Measurements from ENCODE around the gene TRIM28. TPM values are rescaled to one million over a fixed set of nuclear protein-coding genes. Genes with fewer than 3 reads are reported as not detected.

Gene TRIM28
- polyA plus RNA-seq, 3 donors, result 16.2 to 234 (median 35.0) TPM

DNA sequence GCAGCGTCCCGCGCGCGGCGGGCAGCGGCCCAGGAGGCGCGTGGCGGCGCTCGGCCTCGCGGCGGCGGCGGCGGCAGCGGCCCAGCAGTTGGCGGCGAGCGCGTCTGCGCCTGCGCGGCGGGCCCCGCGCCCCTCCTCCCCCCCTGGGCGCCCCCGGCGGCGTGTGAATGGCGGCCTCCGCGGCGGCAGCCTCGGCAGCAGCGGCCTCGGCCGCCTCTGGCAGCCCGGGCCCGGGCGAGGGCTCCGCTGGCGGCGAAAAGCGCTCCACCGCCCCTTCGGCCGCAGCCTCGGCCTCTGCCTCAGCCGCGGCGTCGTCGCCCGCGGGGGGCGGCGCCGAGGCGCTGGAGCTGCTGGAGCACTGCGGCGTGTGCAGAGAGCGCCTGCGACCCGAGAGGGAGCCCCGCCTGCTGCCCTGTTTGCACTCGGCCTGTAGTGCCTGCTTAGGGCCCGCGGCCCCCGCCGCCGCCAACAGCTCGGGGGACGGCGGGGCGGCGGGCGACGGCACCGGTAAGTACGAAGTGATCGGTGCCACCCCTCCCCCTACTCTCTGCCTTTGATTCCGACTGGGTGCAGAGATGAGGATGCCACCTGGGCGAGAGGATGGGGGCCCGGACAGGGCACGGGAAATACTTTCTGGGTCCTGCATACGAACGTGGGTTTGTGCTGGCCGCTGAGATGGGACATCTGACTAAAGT, 874 bp downstream of the TRIM28 start:
- Mint-ChIP-seq H3K9me3 (peaks cover 0 to 2% (median 0%) of the 10 kb centered on the region in 7 donors), H3K4me3 (peak overlapping the region; percentile 89 to 93), H3K36me3 (peaks cover 26 to 39% of the 10 kb centered on the region in 2 donors), H3K4me1 (peaks cover 34% of the 10 kb centered on the region), H3K27ac (peak overlapping the region; percentile 86 to 100 (median 99)), H3K27me3 (ENCODE audit: low read depth in 3 of 3) (peaks cover 0 to 11% (median 6%) of the 10 kb centered on the region in 3 donors)
- TF ChIP-seq, protein P1, sequence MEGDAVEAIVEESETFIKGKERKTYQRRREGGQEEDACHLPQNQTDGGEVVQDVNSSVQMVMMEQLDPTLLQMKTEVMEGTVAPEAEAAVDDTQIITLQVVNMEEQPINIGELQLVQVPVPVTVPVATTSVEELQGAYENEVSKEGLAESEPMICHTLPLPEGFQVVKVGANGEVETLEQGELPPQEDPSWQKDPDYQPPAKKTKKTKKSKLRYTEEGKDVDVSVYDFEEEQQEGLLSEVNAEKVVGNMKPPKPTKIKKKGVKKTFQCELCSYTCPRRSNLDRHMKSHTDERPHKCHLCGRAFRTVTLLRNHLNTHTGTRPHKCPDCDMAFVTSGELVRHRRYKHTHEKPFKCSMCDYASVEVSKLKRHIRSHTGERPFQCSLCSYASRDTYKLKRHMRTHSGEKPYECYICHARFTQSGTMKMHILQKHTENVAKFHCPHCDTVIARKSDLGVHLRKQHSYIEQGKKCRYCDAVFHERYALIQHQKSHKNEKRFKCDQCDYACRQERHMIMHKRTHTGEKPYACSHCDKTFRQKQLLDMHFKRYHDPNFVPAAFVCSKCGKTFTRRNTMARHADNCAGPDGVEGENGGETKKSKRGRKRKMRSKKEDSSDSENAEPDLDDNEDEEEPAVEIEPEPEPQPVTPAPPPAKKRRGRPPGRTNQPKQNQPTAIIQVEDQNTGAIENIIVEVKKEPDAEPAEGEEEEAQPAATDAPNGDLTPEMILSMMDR (IDR thresholded peaks at IDR 0.05), result no peak
- Histone ChIP-seq H3K4me2 (replicated peaks; ENCODE audit: extremely low read depth, low read length, poor library complexity, severe bottlenecking) (peak overlapping the region; percentile 99), H3K9ac (ENCODE audit: insufficient read depth, low read length, poor library complexity, severe bottlenecking) (peak overlapping the region; percentile 88), H3K79me2 (ENCODE audit: insufficient read depth, low read length) (peaks cover 50% of the 10 kb centered on the region), H3K36me3 (replicated peaks in 1 of 2; ENCODE audit: control insufficient read depth in 1 of 2, insufficient read depth in 2 of 2, low read length in 2 of 2) (peaks cover 27 to 28% of the 10 kb centered on the region in 2 donors), H3K4me3 (replicated peaks in 1 of 3; ENCODE audit: low read depth in 2 of 3, low read length in 3 of 3) (peak overlapping the region; percentile 76 to 93 (median 84)), H3K9me3 (replicated peaks in 1 of 2; ENCODE audit: control insufficient read depth in 1 of 2, insufficient read depth in 1 of 2, low read length in 2 of 2) (no peaks in the 10 kb centered on the region), H2AFZ (ENCODE audit: insufficient read depth, low read depth, low read length, poor library complexity, severe bottlenecking) (no peak overlapping the region), H3K4me1 (ENCODE audit: control insufficient read depth in 1 of 2, insufficient read depth in 2 of 2, low read length in 2 of 2) (peaks cover 29% of the 10 kb centered on the region in 2 donors), H4K20me1 (ENCODE audit: insufficient read depth, low read length) (peaks cover 51% of the 10 kb centered on the region), H3K27ac (ENCODE audit: low read depth in 1 of 2, low read length in 2 of 2) (peak overlapping the region; percentile 98 to 100), H3K27me3 (ENCODE audit: control insufficient read depth in 2 of 2, insufficient read depth in 2 of 2, low read length in 2 of 2) (peaks cover 0 to under 1% of the 10 kb centered on the region in 2 donors)
- peak in 1 of 3 donors; percentile 50 for DNase-seq
- intact Hi-C loops (cut with micrococcal nuclease), result loop anchor here in 1 of 2 donors (2.0 kb wide), 1 partner anchor 14 kb away; the partner anchor contains the start of gene UBE2M
- under 1% methylated on average over 79 of the region's 92 CpGs for WGBS (ENCODE audit: insufficient coverage)

- intact Hi-C loops (cut with micrococcal nuclease), result loop anchor here in 1 of 2 donors (2.0 kb wide), 1 partner anchor 13 kb away; the partner anchor contains the start of gene UBE2M
- no peak overlapping the region for H2AFZ ChIP-seq (ENCODE audit: insufficient read depth, low read depth, low read length, poor library complexity, severe bottlenecking)
- H4K20me1 ChIP-seq (ENCODE audit: insufficient read depth, low read length), result peaks cover 58% of the 10 kb centered on the region
- H3K27ac Mint-ChIP-seq, result peak overlapping the region; percentile 81 to 94 (median 87)
- H3K9ac ChIP-seq (ENCODE audit: insufficient read depth, low read length, poor library complexity, severe bottlenecking), result peak overlapping the region; percentile 79
- no peaks in the 10 kb centered on the region for H3K27me3 ChIP-seq (ENCODE audit: control insufficient read depth in 2 of 2, insufficient read depth in 2 of 2, low read length in 2 of 2)
- WGBS (ENCODE audit: insufficient coverage), result 16% methylated on average over 17 of the region's 21 CpGs
- peaks cover 33% of the 10 kb centered on the region for H3K4me1 Mint-ChIP-seq
- TF ChIP-seq, protein P1 (IDR thresholded peaks at IDR 0.05), result no peak
- H3K27ac ChIP-seq (ENCODE audit: low read depth in 1 of 2, low read length in 2 of 2), result peak overlapping the region in 1 of 2 donors; percentile 70
- H3K79me2 ChIP-seq (ENCODE audit: insufficient read depth, low read length), result peaks cover 50% of the 10 kb centered on the region
- H3K9me3 Mint-ChIP-seq, result peaks cover 0 to 2% (median 0%) of the 10 kb centered on the region in 7 donors
- H3K4me1 ChIP-seq (ENCODE audit: control insufficient read depth in 1 of 2, insufficient read depth in 2 of 2, low read length in 2 of 2), result peaks cover 27 to 29% of the 10 kb centered on the region in 2 donors
- no peak for DNase-seq
- H3K9me3 ChIP-seq (replicated peaks in 1 of 2; ENCODE audit: control insufficient read depth in 1 of 2, insufficient read depth in 1 of 2, low read length in 2 of 2), result no peaks in the 10 kb centered on the region
- H3K27me3 Mint-ChIP-seq (ENCODE audit: low read depth in 3 of 3), result peaks cover 0 to 4% (median 3%) of the 10 kb centered on the region in 3 donors
- H3K4me2 ChIP-seq (replicated peaks; ENCODE audit: extremely low read depth, low read length, poor library complexity, severe bottlenecking), result peak overlapping the region; percentile 99
- peaks cover 34 to 35% of the 10 kb centered on the region in 2 donors for H3K36me3 ChIP-seq (replicated peaks in 1 of 2; ENCODE audit: control insufficient read depth in 1 of 2, insufficient read depth in 2 of 2, low read length in 2 of 2)
- H3K4me3 Mint-ChIP-seq, result peak overlapping the region; percentile 89 to 93
- H3K4me3 ChIP-seq (replicated peaks in 1 of 3; ENCODE audit: low read depth in 2 of 3, low read length in 3 of 3), result peak overlapping the region; percentile 76 to 93 (median 84)
- H3K36me3 Mint-ChIP-seq, result peaks cover 34 to 46% of the 10 kb centered on the region in 2 donors
Observed at GRCh38 chr19:58545286-58546018, 1.6 kb downstream of the TRIM28 start.
